H1 (cell line): ENCODE measurements around the gene RAB38. TPM values are rescaled to one million over a fixed set of nuclear protein-coding genes. Genes with fewer than 3 reads are reported as not detected.

ENCODE experiments used
- CTCF ChIA-PET: fragments of 300-600 bp; sonication (Branson Sonifier 250); formaldehyde crosslinking; loops from one replicate; lab custom pipeline; 2021; ENCODE audit not compliant: partially characterized antibody; lab: Charles Lee
- POLR2A ChIA-PET: fragments of 300-600 bp; sonication (Branson Sonifier 250); formaldehyde crosslinking; loops from one replicate; lab custom pipeline; 2021; ENCODE audit warnings: inconsistent platforms; ENCODE audit not compliant: partially characterized antibody; lab: Charles Lee
- DNase-seq, 2 experiments: peaks; one replicate each; pipeline versions ENCODE4 v3.0.0 to v3.0.0-alpha.2; 2010 to 2022; ENCODE audit warnings: low spot score in 2 of 2, low read depth in 1 of 2, mixed read lengths in 1 of 2
- FAIRE-seq: peaks from 2 replicates; lab custom pipeline; 2011; peaks lifted over from hg19 to GRCh38; lab: Jason Lieb, UNC
- H2AFZ ChIP-seq: 2 replicates; pipeline ENCODE4 v1.8.1; 2012; ENCODE audit warnings: low read length, inconsistent platforms
- H2AK5ac ChIP-seq: 2 replicates; pipeline ENCODE4 v1.6.1; 2013; ENCODE audit warnings: low read depth, low read length
- H2BK120ac ChIP-seq: replicated peaks from 2 replicates; pipeline ENCODE3; 2013; ENCODE audit warnings: low read depth, low read length, inconsistent platforms
- H2BK12ac ChIP-seq: 2 replicates; pipeline ENCODE4 v1.6.1; 2013; ENCODE audit warnings: low read depth, low read length
- H2BK15ac ChIP-seq: 2 replicates; pipeline ENCODE4 v1.6.1; 2013; ENCODE audit warnings: low read length
- H2BK20ac ChIP-seq: 2 replicates; pipeline ENCODE4 v1.6.1; 2013; ENCODE audit warnings: low read length
- H2BK5ac ChIP-seq: 2 replicates; pipeline ENCODE4 v1.6.1; 2013; ENCODE audit warnings: low read depth, low read length
- H3K14ac ChIP-seq: 2 replicates; pipeline ENCODE4 v1.6.1; 2013; ENCODE audit warnings: inconsistent platforms; ENCODE audit not compliant: insufficient read length
- H3K18ac ChIP-seq: 2 replicates; pipeline ENCODE4 v1.6.1; 2013; ENCODE audit warnings: low read length; ENCODE audit errors: extremely low read depth
- H3K23ac ChIP-seq: 2 replicates; pipeline ENCODE4 v1.6.1; 2013; ENCODE audit warnings: inconsistent platforms; ENCODE audit not compliant: insufficient read length
- H3K23me2 ChIP-seq: 2 replicates; pipeline ENCODE4 v1.6.1; 2013; ENCODE audit warnings: low read depth, low read length
- H3K27ac ChIP-seq: 2 replicates; pipeline ENCODE4 v1.6.1; 2011; ENCODE audit warnings: low read depth, low read length, inconsistent platforms
- H3K27me3 ChIP-seq, 4 experiments: replicated peaks in 1 of 4; 1 replicate in 1 of 4; 2 replicates in 3 of 4; pipeline versions ENCODE4 v1.6.1 to v1.8.1; 2011 to 2013; ENCODE audit warnings: low read length in 3 of 4, mild to moderate bottlenecking in 3 of 4, inconsistent platforms in 2 of 4, mixed read lengths in 2 of 4, moderate library complexity in 1 of 4; ENCODE audit not compliant: control insufficient read depth in 3 of 4, insufficient read depth in 3 of 4; ENCODE audit errors: extremely low read depth in 1 of 4
- H3K36me3 ChIP-seq, 4 experiments: 2 replicates each; pipeline versions ENCODE4 v1.6.1 to v1.8.1; 2011 to 2013; ENCODE audit warnings: mild to moderate bottlenecking in 4 of 4, low read length in 3 of 4, moderate library complexity in 2 of 4, control low read depth in 1 of 4, inconsistent platforms in 1 of 4; ENCODE audit not compliant: insufficient read depth in 4 of 4, control insufficient read depth in 2 of 4
- H3K4ac ChIP-seq: replicated peaks from 2 replicates; pipeline ENCODE3; 2013; ENCODE audit warnings: low read length, low read depth, mixed read lengths, inconsistent platforms; ENCODE audit not compliant: insufficient read length
- H3K4me1 ChIP-seq, 4 experiments: replicated peaks in 1 of 4; 1 replicate in 1 of 4; 2 replicates in 3 of 4; pipeline versions ENCODE4 v1.6.1 to v1.8.1; 2011 to 2013; ENCODE audit warnings: low read length in 3 of 4, inconsistent platforms in 2 of 4, mixed read lengths in 1 of 4; ENCODE audit not compliant: insufficient read depth in 4 of 4, control insufficient read depth in 3 of 4
- H3K4me2 ChIP-seq, 2 experiments: 2 replicates each; pipeline versions ENCODE4 v1.6.1 to v1.8.1; 2011 to 2013; ENCODE audit warnings: low read depth in 2 of 2, low read length in 2 of 2, control low read depth in 1 of 2, inconsistent platforms in 1 of 2, mild to moderate bottlenecking in 1 of 2; ENCODE audit not compliant: insufficient read depth in 1 of 2
- H3K4me3 ChIP-seq, 4 experiments: fragments of 200-600, 300-600 bp in 1 of 4; sonication (generic), shearing (Covaris generic), sonication (Bioruptor Twin) in 1 of 4; 2 replicates each; pipeline versions ENCODE4 v1.5.1 to v1.8.1; 2011 to 2016; ENCODE audit warnings: low read length in 4 of 4, low read depth in 3 of 4, control low read depth in 2 of 4, inconsistent platforms in 2 of 4, mild to moderate bottlenecking in 2 of 4, mixed read lengths in 1 of 4, moderate library complexity in 1 of 4; ENCODE audit not compliant: insufficient read depth in 2 of 4; ENCODE audit errors: extremely low read depth in 1 of 4
- H3K56ac ChIP-seq: replicated peaks from 2 replicates; pipeline ENCODE3; 2013; ENCODE audit warnings: low read depth, mild to moderate bottlenecking, mixed read lengths, low read length, inconsistent platforms; ENCODE audit not compliant: insufficient read length
- H3K79me1 ChIP-seq: 2 replicates; pipeline ENCODE4 v1.6.1; 2013; ENCODE audit warnings: low read depth, low read length, control low read depth
- H3K79me2 ChIP-seq, 2 experiments: 2 replicates each; pipeline versions ENCODE4 v1.6.1 to v1.8.1; 2012 to 2013; ENCODE audit warnings: low read length in 2 of 2, mild to moderate bottlenecking in 2 of 2, inconsistent platforms in 1 of 2; ENCODE audit not compliant: insufficient read depth in 2 of 2, control insufficient read depth in 1 of 2
- H3K9ac ChIP-seq, 4 experiments: replicated peaks in 1 of 4; 1 replicate in 1 of 4; 2 replicates in 3 of 4; pipeline versions ENCODE4 v1.6.1 to v1.8.1; 2011 to 2013; ENCODE audit warnings: low read depth in 3 of 4, low read length in 3 of 4, control low read depth in 2 of 4, mild to moderate bottlenecking in 2 of 4, moderate library complexity in 2 of 4, inconsistent platforms in 1 of 4; ENCODE audit errors: extremely low read depth in 1 of 4
- H3K9me3 ChIP-seq, 2 experiments: 2 replicates each; pipeline versions ENCODE4 v1.6.1 to v1.8.1; 2012 to 2013; ENCODE audit warnings: mild to moderate bottlenecking in 2 of 2, moderate library complexity in 2 of 2, control low read depth in 1 of 2, inconsistent platforms in 1 of 2, low read depth in 1 of 2, low read length in 1 of 2, mixed read lengths in 1 of 2; ENCODE audit not compliant: insufficient read depth in 2 of 2
- H4K20me1 ChIP-seq, 2 experiments: replicated peaks in 1 of 2; 2 replicates each; pipeline versions ENCODE3 to v1.8.1; 2011 to 2013; ENCODE audit warnings: inconsistent platforms in 2 of 2, low read length in 2 of 2, mild to moderate bottlenecking in 1 of 2; ENCODE audit not compliant: insufficient read depth in 2 of 2, control insufficient read depth in 1 of 2
- H4K5ac ChIP-seq: 2 replicates; pipeline ENCODE4 v1.6.1; 2013; ENCODE audit warnings: low read length, low read depth, mixed read lengths, inconsistent platforms; ENCODE audit not compliant: insufficient read length
- H4K8ac ChIP-seq: 2 replicates; pipeline ENCODE4 v1.8.0; 2013; ENCODE audit warnings: mild to moderate bottlenecking, moderate library complexity, low read length, inconsistent platforms; ENCODE audit not compliant: insufficient read depth; ENCODE audit errors: extremely low read depth
- H4K91ac ChIP-seq: replicated peaks from 2 replicates; pipeline ENCODE3; 2013; ENCODE audit warnings: low read length, mixed read lengths, inconsistent platforms; ENCODE audit not compliant: insufficient read length
- BCL11A ChIP-seq, 2 experiments: IDR thresholded peaks; one replicate each; pipeline ENCODE4 v1.6.1; 2011; ENCODE audit warnings: low read depth in 2 of 2, low read length in 2 of 2, mild to moderate bottlenecking in 2 of 2
- CBX8 ChIP-seq: fragments of 300-800, 300-1000 bp; sonication (generic); IDR thresholded peaks from 2 replicates; pipeline ENCODE4 v1.7.1; 2016; ENCODE audit warnings: low read depth, low read length, borderline replicate concordance
- CHD1 ChIP-seq: IDR thresholded peaks from 2 replicates; pipeline ENCODE4 v1.6.1; 2012; ENCODE audit warnings: low read depth, low read length, improper control_type of control experiment
- HDAC2 ChIP-seq, 2 experiments: fragments of 300-600 bp in 1 of 2; sonication (generic) in 1 of 2; IDR thresholded peaks; 2 replicates each; pipeline ENCODE4 v1.6.1; 2011 to 2012; ENCODE audit warnings: low read depth in 2 of 2, low read length in 2 of 2, mild to moderate bottlenecking in 2 of 2, moderate library complexity in 2 of 2, borderline replicate concordance in 1 of 2, inconsistent platforms in 1 of 2
- KDM1A ChIP-seq: fragments of 200-600, 300-600 bp; sonication (generic); IDR thresholded peaks from 2 replicates; pipeline ENCODE4 v1.7.1; 2016; ENCODE audit warnings: mild to moderate bottlenecking, low read length, borderline replicate concordance
- SIN3A ChIP-seq, 2 experiments: IDR thresholded peaks in 1 of 2; conservative IDR thresholded peaks in 1 of 2; 2 replicates each; pipeline ENCODE4 v1.6.1; 2011 to 2012; ENCODE audit warnings: low read length in 2 of 2, improper control_type of control experiment in 1 of 2, low read depth in 1 of 2, mild to moderate bottlenecking in 1 of 2
- TBP ChIP-seq: IDR thresholded peaks from 2 replicates; pipeline ENCODE4 v1.6.1; 2011; ENCODE audit warnings: low read depth, low read length, improper control_type of control experiment
- WGBS, 2 experiments: shearing (Covaris generic) in 1 of 2; methylation state at CpG; one replicate each; pipeline versions ENCODE4 v1.1.6 to v1.1.7; 2013 to 2015; ENCODE audit warnings: low lambda C conversion rate in 2 of 2, mixed read lengths in 2 of 2, inconsistent platforms in 1 of 2, low coverage in 1 of 2, missing lambda C conversion rate in 1 of 2; ENCODE audit not compliant: insufficient replicate concordance in 2 of 2, insufficient coverage in 1 of 2, insufficient read length in 1 of 2; ENCODE audit errors: extremely low coverage in 1 of 2, missing lambda C conversion rate in 1 of 2; 5-methylcytosine and 5-hydroxymethylcytosine counted together
- polyA plus RNA-seq, 7 experiments: library from polyadenylated mRNA; depleted of rRNA in 3 of 7; stranded (reverse) in 5 of 7; unstranded in 2 of 7; fragments of >200 nt in 5 of 7; fragments of 200-250 nt in 2 of 7; gene quantifications; 1 replicate in 5 of 7; 2 replicates in 1 of 7; 4 replicates in 1 of 7; pipeline versions ENCODE4 v1.2.1 to v1.2.3, GENCODE V29; 2011 to 2013; ENCODE audit warnings: missing spikeins in 2 of 7, mixed read lengths in 2 of 7
- total RNA-seq: library from RNA; stranded (reverse); fragmentation: NEBNext Ultra II Directional; extraction: Animal tissue kit (Norgen Biotek cat#: 25700); gene quantifications from 2 replicates; pipeline ENCODE4 v1.2.1, GENCODE V29; 2021

Gene RAB38
- total and polyA plus RNA-seq, 2 of the 8 experiments (the other 6 are each of a cell fraction or from before 2014, with no cell fraction given): 15.4 to 16.5 TPM

GRCh38 chr11:88208745-88209144, 33.5 kb upstream of the RAB38 start:
- no peak overlapping the region for H4K8ac ChIP-seq
- no peak overlapping the region for H3K9ac ChIP-seq
- no peaks in the 10 kb centered on the region for H3K23me2 ChIP-seq
- H3K4me3 ChIP-seq: no peak overlapping the region
- no peaks in the 10 kb centered on the region for H3K4me1 ChIP-seq
- H3K14ac ChIP-seq: no peak overlapping the region
- H3K27me3 ChIP-seq: no peaks in the 10 kb centered on the region
- H2BK15ac ChIP-seq: no peak overlapping the region
- H2AK5ac ChIP-seq: no peak overlapping the region
- no peak overlapping the region for H2BK12ac ChIP-seq
- H3K56ac ChIP-seq: no peak overlapping the region
- no peaks in the 10 kb centered on the region for H3K9me3 ChIP-seq
- no peaks in the 10 kb centered on the region for H3K36me3 ChIP-seq
- H3K4ac ChIP-seq: no peak overlapping the region
- ChIA-PET CTCF (interaction anchor here (1.9 to 3.8 kb wide), 2 partner anchors 23 to 35 kb away, joined by 4 to 12 read pairs; no protein-coding TSS in a partner anchor), POLR2A (no interaction called here)
- no peaks in the 10 kb centered on the region for H3K79me2 ChIP-seq
- no peaks in the 10 kb centered on the region for H3K79me1 ChIP-seq
- FAIRE-seq: no peak
- H2BK20ac ChIP-seq: no peak overlapping the region
- TF ChIP-seq SIN3A (conservative IDR thresholded peaks at IDR 0.05 in 1 of 2, IDR thresholded peaks at IDR 0.05 in 1 of 2; ENCODE audit: low read depth in 1 of 2, low read length in 2 of 2) (no peak), HDAC2 (IDR thresholded peaks at IDR 0.05; ENCODE audit: borderline replicate concordance in 1 of 2, low read depth in 2 of 2, low read length in 2 of 2) (no peak), TBP (no peak), CHD1 (no peak), CBX8 (no peak), KDM1A (no peak), BCL11A (IDR thresholded peaks at IDR 0.05; ENCODE audit: low read depth in 2 of 2, low read length in 2 of 2) (no peak)
- H4K5ac ChIP-seq: no peak overlapping the region
- no peak overlapping the region for H4K91ac ChIP-seq
- H3K27ac ChIP-seq: no peak overlapping the region
- H2BK5ac ChIP-seq: no peak overlapping the region
- no peak overlapping the region for H3K18ac ChIP-seq
- no peak overlapping the region for H2BK120ac ChIP-seq
- 86% methylated on average over 2 of the region's 2 CpGs; no CpG with 5 or more reads in 1 of the 2 experiments for WGBS, 2 experiments
- H4K20me1 ChIP-seq: no peaks in the 10 kb centered on the region
- H3K23ac ChIP-seq: no peak overlapping the region
- no peak overlapping the region for H3K4me2 ChIP-seq
- DNase-seq: no peak
- no peak overlapping the region for H2AFZ ChIP-seq
